ENCODE measurements around the gene CCDC51.

CCDC51 gene

DNA sequence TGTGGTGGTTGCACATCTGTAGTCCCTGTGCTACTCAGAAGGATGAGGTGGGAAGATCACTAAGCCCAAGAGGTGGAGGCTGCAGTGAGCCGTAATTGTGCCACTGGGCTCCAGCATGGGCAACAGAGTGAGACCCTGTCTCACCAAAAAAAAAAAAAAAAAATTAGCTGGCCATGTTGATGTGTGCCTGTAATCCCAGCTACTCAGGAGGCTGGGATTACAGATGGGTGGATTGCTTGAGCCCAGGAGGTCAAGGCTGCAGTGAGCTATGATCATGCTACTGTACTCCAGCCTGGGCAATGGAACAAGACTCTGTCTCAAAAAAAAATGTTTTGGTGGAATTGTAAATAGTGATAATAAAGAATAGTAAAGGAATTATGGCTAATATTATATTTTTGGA lies 16.5 kb upstream of the CCDC51 start:
- H2AFZ ChIP-seq (ENCODE audit: low read depth, low read length, severe bottlenecking): no peak overlapping the region
- H3K27ac ChIP-seq (ENCODE audit: low read depth, low read length): no peak overlapping the region
- peaks cover 19% of the 10 kb centered on the region; the same call in 1 of the 2 replicates for H3K36me3 ChIP-seq (ENCODE audit: low read length)
- H3F3A ChIP-seq (ENCODE audit: insufficient read depth): no peaks in the 10 kb centered on the region
- H3K79me2 ChIP-seq (ENCODE audit: insufficient read depth, low read length): no peaks in the 10 kb centered on the region
- TF ChIP-seq, protein P1, sequence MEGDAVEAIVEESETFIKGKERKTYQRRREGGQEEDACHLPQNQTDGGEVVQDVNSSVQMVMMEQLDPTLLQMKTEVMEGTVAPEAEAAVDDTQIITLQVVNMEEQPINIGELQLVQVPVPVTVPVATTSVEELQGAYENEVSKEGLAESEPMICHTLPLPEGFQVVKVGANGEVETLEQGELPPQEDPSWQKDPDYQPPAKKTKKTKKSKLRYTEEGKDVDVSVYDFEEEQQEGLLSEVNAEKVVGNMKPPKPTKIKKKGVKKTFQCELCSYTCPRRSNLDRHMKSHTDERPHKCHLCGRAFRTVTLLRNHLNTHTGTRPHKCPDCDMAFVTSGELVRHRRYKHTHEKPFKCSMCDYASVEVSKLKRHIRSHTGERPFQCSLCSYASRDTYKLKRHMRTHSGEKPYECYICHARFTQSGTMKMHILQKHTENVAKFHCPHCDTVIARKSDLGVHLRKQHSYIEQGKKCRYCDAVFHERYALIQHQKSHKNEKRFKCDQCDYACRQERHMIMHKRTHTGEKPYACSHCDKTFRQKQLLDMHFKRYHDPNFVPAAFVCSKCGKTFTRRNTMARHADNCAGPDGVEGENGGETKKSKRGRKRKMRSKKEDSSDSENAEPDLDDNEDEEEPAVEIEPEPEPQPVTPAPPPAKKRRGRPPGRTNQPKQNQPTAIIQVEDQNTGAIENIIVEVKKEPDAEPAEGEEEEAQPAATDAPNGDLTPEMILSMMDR (IDR thresholded peaks at IDR 0.05; ENCODE audit: insufficient read depth, low read length, poor library complexity, severe bottlenecking): no peak
- TF ChIP-seq EZH2phosphoT487 (conservative IDR thresholded peaks at IDR 0.05; ENCODE audit: low read length): no peak
- no peaks in the 10 kb centered on the region for H3K9me3 ChIP-seq (ENCODE audit: insufficient read depth, low read length)
- no peaks in the 10 kb centered on the region for H4K20me1 ChIP-seq (ENCODE audit: low read depth, low read length)
- H3K4me3 ChIP-seq (ENCODE audit: insufficient read depth, low read length, poor library complexity, severe bottlenecking): no peak overlapping the region
- no peaks in the 10 kb centered on the region for H3K9me2 ChIP-seq (replicated peaks; ENCODE audit: insufficient read depth, low read length)
- no peak overlapping the region for H3K9ac ChIP-seq (ENCODE audit: low read length)
- no peak overlapping the region for H3K4me2 ChIP-seq (ENCODE audit: low read depth, low read length, poor library complexity, severe bottlenecking)
- H3K27me3 ChIP-seq (ENCODE audit: low read length): no peaks in the 10 kb centered on the region

DNA sequence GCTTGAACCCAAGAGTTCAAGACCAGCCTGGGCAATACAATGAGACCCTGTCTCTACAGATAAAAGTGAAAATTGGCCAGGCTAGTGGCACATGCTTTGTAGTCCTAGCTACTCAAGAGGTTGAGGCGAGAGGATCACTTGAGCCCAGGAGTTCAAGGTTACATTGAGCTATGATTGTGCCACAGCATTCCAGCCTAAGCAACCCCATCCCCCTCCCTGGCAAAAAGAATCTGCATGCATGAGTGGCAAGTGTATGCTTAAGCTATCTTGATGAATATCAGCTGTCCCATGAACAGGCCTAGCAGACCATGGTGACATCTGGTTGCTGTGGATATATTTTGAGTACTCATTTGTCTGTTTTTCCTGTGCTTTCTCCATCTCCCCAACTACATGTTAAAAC lies 11.4 kb upstream of the CCDC51 start:
- no peaks in the 10 kb centered on the region for H3F3A ChIP-seq (ENCODE audit: insufficient read depth)
- H3K79me2 ChIP-seq (ENCODE audit: insufficient read depth, low read length): peaks cover 12% of the 10 kb centered on the region
- TF ChIP-seq, protein P1 (IDR thresholded peaks at IDR 0.05; ENCODE audit: insufficient read depth, low read length, poor library complexity, severe bottlenecking): no peak
- TF ChIP-seq EZH2phosphoT487 (conservative IDR thresholded peaks at IDR 0.05; ENCODE audit: low read length): no peak
- H3K27me3 ChIP-seq (ENCODE audit: low read length): no peaks in the 10 kb centered on the region
- no peak overlapping the region for H3K27ac ChIP-seq (ENCODE audit: low read depth, low read length)
- no peak overlapping the region for H3K9ac ChIP-seq (ENCODE audit: low read length)
- H3K9me2 ChIP-seq (replicated peaks; ENCODE audit: insufficient read depth, low read length): no peaks in the 10 kb centered on the region
- H3K4me2 ChIP-seq (ENCODE audit: low read depth, low read length, poor library complexity, severe bottlenecking): no peak overlapping the region
- H3K4me3 ChIP-seq (ENCODE audit: insufficient read depth, low read length, poor library complexity, severe bottlenecking): no peak overlapping the region
- H3K36me3 ChIP-seq (ENCODE audit: low read length): peaks cover 10% of the 10 kb centered on the region; the same call in 1 of the 2 replicates
- H3K9me3 ChIP-seq (ENCODE audit: insufficient read depth, low read length): no peaks in the 10 kb centered on the region
- no peak overlapping the region for H2AFZ ChIP-seq (ENCODE audit: low read depth, low read length, severe bottlenecking)
- H4K20me1 ChIP-seq (ENCODE audit: low read depth, low read length): no peaks in the 10 kb centered on the region

DNA sequence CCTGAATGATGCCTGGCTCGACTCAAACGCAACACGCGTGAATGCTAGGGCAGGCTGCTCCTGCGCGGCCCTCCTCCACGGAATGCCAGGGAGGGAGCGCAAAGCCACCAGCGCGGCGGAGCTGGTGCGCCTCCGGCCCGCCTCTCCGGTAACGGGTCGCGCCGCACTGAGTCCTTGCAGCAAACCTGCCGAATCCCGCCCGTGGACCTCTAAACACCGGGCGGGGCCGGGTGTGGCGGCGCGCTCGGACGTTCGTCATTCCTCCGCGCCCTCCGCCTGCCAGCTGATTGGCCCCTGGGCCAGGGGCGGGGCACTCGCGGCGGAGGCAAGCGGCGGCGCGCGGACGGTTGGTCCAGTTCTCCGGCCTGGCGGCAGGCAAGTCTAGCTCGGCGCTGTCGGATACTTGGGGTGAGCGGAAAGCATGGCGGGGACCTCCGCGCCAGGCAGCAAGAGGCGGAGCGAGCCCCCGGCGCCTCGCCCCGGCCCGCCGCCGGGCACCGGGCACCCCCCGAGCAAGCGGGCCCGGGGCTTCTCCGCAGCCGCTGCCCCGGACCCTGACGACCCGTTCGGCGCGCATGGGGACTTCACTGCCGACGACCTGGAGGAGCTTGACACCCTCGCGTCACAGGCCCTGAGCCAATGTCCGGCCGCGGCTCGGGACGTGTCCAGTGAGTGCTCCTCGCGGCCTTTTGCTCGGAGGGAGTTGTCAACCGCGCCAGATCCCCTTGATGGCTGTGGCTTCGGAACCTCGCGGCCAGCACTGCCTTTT lies 6.7 kb upstream of the CCDC51 start, which contains the start of gene ATRIP:
TSS of gene ATRIP (plus strand) at position 313 of the 769 bp plus-strand sequence. CDS start at position 422, 109 bp downstream.
- no peak for TF ChIP-seq EZH2phosphoT487 (conservative IDR thresholded peaks at IDR 0.05; ENCODE audit: low read length)
- TF ChIP-seq, protein P1 (IDR thresholded peaks at IDR 0.05; ENCODE audit: insufficient read depth, low read length, poor library complexity, severe bottlenecking): no peak
- Histone ChIP-seq H3K4me2 (ENCODE audit: low read depth, low read length, poor library complexity, severe bottlenecking) (peak within 1 kb of the TSS; percentile 87), H3F3A (ENCODE audit: insufficient read depth) (peaks cover 31% of the 10 kb centered on the region), H3K36me3 (ENCODE audit: low read length) (0 out of 2 replicates have a peak, but pooled peaks cover 3% of the 10 kb centered on the region), H3K27me3 (ENCODE audit: low read length) (no peaks in the 10 kb centered on the region), H3K79me2 (ENCODE audit: insufficient read depth, low read length) (peaks cover 21% of the 10 kb centered on the region), H3K9me2 (replicated peaks; ENCODE audit: insufficient read depth, low read length) (no peaks in the 10 kb centered on the region), H3K9me3 (ENCODE audit: insufficient read depth, low read length) (no peaks in the 10 kb centered on the region), H2AFZ (ENCODE audit: low read depth, low read length, severe bottlenecking) (peak within 1 kb of the TSS; percentile 71), H3K4me3 (ENCODE audit: insufficient read depth, low read length, poor library complexity, severe bottlenecking) (peak within 1 kb of the TSS; percentile 93), H3K9ac (ENCODE audit: low read length) (peak within 1 kb of the TSS; percentile 85), H4K20me1 (ENCODE audit: low read depth, low read length) (no peaks in the 10 kb centered on the region), H3K27ac (ENCODE audit: low read depth, low read length) (peak within 1 kb of the TSS; percentile 8; the same call in 1 of the 2 replicates)

Data from SU-DHL-6 (cell line).